Ramos (cell line): ENCODE results near the gene LFNG.

ENCODE experiments used
- in situ Hi-C: fragments of 300-500 bp; cut with MboI; formaldehyde crosslinking; loops from one replicate; pipeline ENCODE4 v1.14.3; 2022; ENCODE audit warnings: low sequenced_read_pairs; ENCODE audit not compliant: unreplicated experiment

Gene LFNG

GRCh38 chr7:2501947-2502646, 17.5 kb upstream of the LFNG start:
- in situ Hi-C loops: no loop called here

GRCh38 chr7:2502647-2502966, 17.0 kb upstream of the LFNG start:
- in situ Hi-C loops: no loop called here

DNA sequence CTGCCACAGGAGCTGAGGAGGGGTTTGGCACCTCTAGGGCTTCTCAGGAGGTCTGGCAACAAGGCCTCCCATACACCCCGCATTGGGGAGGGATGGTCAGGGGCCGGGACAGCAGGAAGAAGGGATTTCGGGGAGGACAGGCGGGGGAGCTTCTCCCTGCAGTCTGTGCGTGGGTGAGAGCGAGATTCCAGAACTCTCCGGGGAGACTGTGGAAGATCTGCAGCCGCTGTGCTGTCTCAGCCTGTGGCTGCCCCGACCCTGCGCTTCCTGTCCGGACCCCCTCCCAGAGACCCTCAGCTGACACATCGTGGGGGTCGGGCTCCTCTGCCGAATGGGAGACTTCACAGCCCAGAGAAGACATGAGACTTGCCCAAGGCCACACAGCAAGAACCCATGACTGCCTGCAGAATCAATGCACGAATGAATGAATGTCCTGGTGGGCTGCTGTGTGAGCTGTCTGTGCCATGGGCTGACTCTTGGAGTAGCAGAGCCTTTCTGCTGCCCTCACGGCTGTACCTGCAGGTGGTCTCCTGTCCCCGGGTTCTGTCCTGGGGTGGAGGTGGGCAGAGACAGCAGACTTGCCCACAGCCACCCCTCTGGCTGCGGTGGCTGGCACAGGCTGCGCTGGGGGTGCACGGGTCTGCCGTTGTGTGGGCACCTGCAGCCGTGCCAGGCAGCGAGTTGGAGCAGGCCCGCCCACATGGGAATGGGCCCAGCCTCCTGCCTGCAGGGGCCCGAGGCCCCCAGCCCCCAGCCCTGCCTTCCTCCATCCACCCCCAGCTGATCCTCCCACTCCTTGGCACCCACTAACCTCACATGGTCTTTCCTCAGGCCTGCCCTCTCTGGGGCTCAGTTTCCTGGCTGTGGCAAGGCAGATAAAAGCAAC, 16.3 kb upstream of the LFNG start:
- in situ Hi-C loops: no loop called here

- in situ Hi-C loops: no loop called here
Measured at GRCh38 chr7:2504128-2504888, 15.3 kb upstream of the LFNG start.

- in situ Hi-C loops: no loop called here
Measured at GRCh38 chr7:2504889-2505375, 14.6 kb upstream of the LFNG start.

DNA sequence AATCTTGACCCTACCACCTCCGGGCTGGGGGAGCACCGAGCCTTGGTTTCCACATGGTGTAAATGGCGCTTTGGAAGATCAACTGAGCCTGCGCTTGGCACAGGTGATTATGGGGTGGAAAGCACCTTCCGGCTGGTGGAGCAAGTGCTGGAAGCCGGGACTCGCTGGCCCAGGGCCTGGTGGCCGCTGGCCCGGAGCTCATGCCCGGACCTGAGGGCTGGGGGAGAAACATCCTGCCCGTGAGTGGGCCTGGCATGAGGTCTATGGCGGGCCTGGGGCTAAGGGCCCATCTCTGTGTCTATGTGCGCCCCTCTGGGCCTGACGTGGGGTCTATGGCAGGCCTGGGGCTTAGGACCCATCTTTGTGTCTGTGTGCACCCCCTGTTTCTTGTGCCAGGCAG, 14.2 kb upstream of the LFNG start:
- in situ Hi-C loops: no loop called here

- in situ Hi-C loops: no loop called here
Measured at GRCh38 chr7:2507208-2507916, 12.2 kb upstream of the LFNG start.

- in situ Hi-C loops: no loop called here
Measured at GRCh38 chr7:2507917-2508306, 11.7 kb upstream of the LFNG start.

DNA sequence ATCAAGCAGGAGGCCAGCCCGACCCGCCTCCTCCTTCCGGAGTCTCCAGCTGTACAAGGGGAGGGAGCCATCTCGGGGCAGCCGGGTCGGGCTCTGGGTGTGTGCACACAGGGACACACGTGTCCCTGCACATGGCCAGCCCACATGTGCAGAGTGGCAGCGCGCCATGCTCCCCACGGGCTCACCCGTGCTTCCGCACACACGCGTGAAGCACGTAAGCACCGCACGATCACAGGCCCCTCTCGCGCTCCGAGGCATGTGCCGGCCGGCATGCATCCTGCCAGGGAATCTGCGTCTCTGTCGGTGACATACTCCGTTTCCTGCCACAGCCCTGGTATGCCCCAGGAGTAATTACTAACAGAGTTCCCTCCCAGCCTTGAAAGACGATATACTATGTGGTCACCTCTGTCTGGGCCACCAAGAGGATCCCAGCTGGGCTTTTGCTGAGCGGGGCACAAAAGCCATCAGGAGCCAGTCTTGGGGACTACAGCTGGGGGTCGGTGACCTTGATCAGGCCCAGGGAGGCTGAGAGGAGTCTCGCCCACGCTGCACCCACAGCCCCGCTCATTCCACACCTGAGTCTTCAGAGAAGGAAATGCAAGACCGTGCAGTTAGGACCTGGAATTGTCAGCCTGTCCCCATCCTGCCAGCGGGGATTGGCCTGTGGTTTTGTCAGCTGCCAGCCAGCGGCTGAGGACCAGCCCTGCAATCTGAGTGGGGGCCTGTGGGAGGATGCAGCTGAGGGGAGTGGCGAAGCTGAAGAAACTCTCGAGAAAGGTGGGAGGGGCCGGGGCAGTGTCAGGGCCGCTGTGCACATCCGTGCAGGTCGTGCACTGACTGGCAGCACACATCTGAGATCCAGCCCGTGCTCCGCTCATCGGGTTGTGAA, 11.0 kb upstream of the LFNG start:
- in situ Hi-C loops: no loop called here

GRCh38 chr7:2509298-2509906, 10.2 kb upstream of the LFNG start:
- in situ Hi-C loops: no loop called here

DNA sequence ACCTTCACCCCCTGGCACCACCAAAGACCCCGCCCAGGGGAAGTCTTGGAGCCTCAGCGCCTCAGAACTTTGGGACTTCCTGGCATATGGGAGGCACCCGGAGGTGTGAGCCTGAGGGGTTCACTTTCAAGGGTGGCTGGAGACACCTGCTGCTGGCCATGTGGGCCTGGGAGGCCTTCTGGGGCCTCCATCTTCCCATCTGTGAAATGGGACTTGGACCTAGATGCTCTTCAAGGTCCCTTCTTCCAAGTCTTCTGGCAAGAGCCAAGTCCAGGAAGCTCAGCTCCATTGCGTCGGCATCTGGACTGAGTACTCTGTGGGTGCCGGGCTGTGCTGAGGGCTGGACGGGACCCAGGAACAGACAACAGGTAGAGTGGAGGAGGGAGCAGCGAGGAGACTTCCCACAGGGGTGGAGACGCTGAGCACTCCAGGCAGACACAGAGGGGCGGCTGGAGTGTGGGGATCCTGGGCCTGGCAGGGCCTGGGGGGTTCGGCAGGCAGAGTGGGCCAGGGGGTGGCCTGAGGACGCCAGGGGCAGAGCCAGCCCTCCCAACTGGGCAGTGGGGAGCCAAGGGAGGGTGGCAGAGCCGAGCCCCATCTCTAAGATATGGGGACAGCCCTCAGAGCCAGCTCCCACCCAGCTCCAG, 9.3 kb upstream of the LFNG start:
- in situ Hi-C loops: no loop called here

- in situ Hi-C loops: no loop called here
Measured at GRCh38 chr7:2510909-2511768, 8.4 kb upstream of the LFNG start.

DNA sequence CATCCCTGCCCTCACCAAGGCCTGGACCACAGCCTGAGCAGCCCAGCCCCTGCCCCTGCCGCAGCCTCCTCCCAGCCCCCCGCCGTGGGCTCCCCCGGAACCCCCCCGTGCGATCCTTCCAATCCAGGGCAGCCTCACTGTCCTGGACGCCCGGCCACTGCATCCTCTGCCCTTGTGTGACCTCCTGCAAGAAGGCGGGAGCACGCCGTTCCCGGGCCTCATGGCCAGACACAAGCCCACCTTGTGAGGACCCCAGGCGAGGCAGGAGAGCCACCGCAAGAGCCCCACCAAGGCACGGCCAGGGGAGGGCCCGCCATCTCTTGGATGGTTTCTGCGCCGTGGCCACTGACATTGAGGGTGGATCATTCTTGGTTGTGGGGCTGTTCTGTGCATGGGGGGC, 7.8 kb upstream of the LFNG start:
- in situ Hi-C loops: no loop called here

DNA sequence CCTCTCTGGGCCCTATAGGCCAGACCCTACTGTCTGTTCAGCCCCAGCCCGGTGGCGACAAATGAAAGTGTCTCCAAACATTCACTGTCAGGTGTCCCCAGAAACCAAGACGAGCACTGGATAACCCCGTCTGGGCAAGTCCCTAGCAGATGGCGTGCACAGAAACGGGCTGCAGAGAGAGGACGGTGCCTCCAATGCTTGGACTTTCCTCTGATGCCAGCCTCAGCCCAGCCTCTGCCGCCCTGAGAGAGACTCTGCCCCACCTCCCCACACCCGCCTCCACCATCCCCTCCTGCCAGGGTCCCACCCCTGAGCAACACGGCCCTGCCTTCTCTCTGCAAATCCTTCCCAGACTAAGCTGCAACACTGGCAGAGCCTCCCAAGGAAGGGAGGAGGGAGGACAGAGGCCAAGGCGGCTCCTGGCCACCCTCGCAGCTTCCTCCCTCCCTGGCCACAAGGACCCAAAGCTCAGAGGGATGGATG, 7.4 kb upstream of the LFNG start:
- in situ Hi-C loops: no loop called here

GRCh38 chr7:2512713-2513112, 6.9 kb upstream of the LFNG start:
- in situ Hi-C loops: no loop called here

DNA sequence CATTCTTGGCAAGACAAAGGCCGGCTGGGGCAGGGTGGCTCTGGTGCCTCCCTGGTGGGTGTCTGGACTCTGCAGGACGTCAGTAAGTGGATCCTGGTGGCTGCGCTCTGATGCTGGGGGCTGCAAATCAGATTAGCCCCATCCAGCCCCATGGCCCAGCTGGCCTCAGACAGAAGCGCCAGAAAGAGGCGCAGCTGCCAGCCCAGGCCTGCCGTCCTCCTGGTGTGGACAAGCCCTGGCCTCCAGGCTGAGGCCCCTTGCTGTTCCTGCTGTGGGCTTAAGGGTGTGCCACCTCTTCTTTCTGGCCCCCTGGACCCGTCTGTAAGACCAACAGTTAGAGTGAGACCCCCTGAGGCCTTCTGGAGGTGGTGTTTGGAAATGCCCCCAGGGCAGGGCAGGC, 5.9 kb upstream of the LFNG start:
- in situ Hi-C loops: no loop called here
